GM18861 (cell line): ENCODE data around the gene SLAIN1.
A peak's percentile ranks its signal among the peaks of the same experiment; 100 is the strongest.
"Not testable (repeated sequence)": the region's sequence is repeated elsewhere in the genome, so short reads cannot be mapped to it uniquely, and the experiment has no call there.

Source experiments
- ATAC-seq: cut with Tn5 transposase; IDR thresholded peaks from one replicate; pipeline ENCODE4 v1.9.1; 2021; ENCODE audit not compliant: unreplicated experiment

The SLAIN1 gene

DNA sequence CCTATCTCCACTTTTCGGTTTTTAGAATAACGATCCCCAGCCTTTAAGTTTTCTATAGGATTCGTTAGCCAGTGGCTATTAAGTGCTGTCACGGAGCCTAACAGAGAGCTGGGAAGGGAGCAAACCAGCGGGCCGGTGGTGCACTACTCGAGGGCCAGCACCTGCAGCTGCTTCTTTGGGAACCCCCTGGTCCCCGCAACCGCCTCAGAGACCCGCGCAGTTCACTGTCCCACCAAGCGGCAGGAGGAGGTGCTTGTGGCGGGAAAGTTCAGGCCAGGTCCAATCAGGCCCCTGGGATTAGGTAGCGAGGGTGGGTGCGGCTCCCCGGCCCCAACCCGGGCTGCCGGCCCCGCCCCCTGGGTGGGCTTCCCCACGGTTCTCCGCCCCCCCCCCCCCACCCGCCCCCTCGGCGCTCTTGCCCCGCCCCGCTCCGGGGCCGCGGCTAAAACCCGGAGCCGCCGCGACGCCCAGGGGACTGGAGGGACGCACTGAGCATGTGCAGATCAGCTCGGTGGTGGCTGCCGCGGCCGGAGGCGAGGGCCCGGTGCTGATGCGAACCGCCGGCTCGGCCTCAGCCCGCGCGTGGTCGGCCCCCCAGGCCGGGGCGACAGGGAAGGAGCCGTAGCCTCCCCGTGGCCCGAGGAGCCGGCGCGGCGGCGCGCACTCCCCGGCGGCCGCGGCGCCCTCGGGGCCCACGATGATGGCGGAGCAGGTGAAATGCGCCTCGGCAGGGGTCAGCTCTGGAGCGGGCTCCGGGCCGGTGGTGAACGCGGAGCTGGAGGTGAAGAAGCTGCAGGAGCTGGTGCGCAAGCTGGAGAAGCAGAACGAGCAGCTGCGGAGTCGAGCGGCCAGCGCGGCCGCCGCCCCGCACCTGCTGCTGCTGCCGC lies at the start of gene SLAIN1:
Gene SLAIN1 (plus strand): TSS at position 471 of the 887 bp plus-strand sequence. CDS start 227 bp downstream, at position 698.
- peak; percentile 40 for ATAC-seq

DNA sequence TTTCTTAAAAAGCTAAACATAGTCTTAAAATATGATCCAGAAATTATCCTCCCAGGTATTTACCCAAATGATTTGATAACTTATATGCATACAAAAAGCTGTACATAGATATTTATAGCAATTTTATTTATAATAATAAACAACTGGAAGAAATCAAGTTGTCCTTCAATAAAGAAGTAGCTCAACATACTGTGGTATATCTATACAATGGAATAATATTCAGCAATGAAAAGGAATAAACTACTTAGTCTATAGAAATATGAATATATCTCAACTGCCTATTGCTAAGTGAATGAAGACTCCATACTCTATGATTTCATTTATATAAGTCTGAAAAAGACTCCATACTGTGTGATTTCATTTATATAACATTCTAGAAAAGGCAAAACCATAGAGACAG lies 47.1 kb upstream of the SLAIN1 start:
- ATAC-seq = no peak

DNA sequence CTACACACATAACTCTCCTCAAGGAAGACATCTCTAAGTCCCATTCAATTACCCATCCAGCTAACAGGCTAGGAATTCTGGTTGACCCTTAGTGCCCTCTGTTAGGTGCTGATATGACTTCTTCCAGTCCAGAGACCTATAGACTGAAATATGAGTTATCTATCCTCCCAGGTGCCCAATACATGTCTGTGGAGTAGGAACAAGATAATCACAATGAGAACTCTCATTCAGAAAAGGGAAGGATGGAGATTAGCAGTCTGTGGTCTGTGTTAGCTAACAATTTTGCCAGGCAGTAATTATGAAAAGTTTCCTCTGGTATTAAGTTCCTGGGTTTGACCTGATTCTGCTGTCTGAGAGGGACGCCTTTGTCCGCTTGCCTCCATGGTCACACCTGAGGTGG lies 44.2 kb upstream of the SLAIN1 start:
- no peak for ATAC-seq

DNA sequence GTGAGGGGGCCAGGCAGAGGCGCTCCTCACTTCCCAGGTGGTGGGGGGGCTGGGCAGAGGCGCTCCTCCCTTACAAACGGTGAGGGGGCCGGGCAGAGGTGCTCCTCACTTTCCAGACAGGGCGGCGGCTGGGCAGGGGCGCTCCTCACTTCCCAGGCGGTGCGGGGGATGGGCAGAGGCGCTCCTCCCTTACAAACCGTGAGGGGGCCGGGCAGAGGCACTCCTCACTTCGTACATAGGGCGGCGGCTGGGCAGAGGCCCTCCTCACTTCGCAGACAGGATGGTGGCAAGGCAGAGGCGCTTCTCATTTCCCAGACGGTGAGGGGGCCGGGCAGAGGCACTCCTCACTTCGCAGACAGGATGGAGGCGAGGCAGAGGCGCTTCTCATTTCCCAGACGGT lies 37.5 kb upstream of the SLAIN1 start:
- ATAC-seq = not testable (repeated sequence)

- no peak for ATAC-seq
Measured at GRCh38 chr13:77660841-77661250, 36.6 kb upstream of the SLAIN1 start.

DNA sequence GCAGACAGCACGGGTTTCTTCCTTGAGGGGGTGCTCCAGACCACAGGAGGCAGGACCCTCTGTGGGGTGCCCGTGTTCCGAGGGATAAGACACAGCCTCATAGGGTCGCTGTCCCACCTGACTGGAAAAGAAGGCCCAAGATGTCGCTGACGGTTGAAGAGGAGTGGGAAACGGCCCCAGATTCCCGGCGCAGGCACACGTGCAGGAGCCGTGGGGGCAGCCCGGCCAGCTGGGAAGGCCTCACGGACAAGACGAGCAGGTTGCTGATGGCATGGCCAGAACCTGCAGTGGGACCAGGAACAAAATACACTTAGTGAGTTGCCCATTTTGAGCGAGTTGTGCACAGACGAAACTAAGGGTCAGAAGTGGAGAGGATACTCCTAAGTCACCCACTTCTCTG lies 35.2 kb upstream of the SLAIN1 start:
- not testable (repeated sequence) for ATAC-seq

DNA sequence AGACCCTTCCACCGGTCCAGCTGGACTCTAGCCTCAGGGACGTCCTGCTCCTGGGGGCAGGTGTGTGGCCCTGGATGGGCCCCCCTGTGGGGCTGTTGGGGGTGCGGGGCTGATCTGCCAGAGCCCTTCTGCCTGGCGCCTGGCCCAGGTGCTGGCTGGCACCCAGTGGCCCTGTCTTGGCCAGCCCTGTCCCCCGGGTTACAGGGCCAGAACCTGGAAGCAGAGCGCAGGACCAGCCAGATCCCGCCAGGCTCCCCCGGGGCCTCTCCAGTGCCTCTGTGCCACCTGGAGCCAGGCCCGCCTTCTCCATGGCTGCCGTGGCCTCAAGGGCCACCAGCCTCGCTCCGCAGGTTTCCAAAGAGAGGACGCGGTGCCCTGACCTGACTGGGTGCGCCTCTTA lies 34.7 kb upstream of the SLAIN1 start:
- ATAC-seq = not testable (repeated sequence)

- ATAC-seq = no peak
Measured at GRCh38 chr13:77674852-77675251, 22.6 kb upstream of the SLAIN1 start.

DNA sequence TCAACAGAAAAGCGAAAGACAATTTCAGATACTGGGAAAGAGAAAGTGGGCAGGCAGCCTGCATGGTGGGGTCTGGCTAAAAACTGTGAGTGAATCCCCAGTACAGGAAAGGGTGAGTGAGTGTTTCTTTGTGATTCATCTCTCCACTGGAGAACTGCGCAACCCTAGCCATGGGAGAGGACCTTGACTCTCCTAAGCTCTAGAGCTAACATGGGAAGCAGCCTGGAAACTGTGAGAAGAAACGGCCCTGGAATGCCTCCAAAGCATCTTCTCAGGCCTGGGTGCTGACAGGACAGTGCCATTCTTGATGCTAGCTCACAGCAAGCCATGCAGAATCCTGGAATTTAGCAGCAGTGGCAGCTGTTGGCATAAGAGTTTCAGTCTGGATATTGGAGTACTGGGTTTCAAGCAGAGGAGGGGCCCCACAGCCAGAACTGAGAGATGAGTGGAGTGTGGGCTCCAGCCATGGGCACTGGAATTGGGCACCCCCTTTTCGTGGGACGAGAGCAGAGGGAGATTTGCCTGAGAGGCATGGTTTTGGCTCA lies 18.7 kb upstream of the SLAIN1 start:
- no peak for ATAC-seq

DNA sequence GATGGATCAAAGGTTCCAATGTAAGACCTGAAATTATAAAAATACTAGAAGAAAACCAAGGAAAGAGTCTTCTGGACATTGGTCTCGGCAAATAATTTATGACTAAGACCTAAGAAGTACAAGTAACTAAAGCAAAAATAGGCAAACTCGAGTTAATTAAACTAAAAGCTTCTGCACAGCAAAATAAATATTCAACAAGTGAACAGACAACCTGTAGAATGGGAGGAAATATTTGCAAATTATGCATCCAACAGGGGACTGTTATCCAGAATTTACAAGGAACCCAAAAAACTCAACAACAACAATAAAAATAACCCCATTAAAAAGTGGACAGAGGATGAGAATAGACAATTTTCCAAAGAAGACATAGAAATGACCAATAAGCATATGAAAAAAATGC lies 9.7 kb upstream of the SLAIN1 start:
- ATAC-seq = no peak

DNA sequence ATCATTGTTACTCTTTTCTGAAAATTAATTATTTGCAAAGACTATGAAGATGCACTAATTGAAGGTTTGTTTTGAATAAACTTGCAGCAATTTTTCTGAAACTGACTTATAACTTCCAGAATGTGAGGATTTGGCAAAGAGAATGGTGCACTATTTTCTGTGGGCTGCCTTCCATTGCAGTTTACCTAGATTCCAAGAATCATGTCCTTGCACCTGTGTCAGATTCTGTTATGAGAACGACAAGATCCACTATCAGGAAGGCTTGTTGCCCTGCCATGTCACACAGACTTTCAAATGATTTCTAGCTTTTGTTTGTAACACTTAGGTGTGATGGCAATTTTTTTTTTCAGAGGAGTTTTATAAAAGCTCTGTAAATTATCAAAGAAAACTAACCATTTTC lies 5.6 kb upstream of the SLAIN1 start:
- ATAC-seq = no peak

DNA sequence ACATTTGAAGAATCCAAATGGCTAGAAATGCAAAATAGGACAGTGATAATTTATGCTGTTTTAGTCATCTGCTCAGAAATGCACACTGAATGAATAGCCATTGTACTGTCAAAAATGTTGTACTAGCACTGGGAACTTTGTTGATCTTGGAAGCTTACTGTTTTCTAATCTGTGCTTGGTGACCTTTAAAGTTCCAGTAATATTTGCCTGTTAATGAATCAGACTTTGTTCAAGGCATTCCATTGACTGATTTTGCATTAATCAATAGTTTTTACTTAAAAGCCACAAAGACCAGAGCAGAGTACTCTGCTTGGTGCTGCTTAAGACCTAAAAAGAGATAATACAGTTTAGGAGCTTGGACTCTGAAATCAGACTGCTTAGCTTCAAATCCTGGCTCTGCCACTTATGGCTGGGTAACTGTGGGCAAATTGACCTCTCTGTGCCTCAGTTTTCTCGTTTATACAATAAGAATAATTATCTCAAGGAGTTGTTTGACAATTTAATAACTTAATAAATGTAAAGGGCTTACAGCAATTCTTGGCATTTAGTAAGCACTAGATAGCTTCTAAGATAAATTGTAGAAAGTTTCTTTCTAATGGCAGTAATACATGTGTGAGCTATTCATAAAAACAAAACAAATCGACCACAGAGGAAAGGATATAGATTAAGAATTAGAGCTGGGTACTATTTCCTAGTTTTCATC lies 4.6 kb upstream of the SLAIN1 start:
- no peak for ATAC-seq

- no peak for ATAC-seq
Measured at GRCh38 chr13:77693449-77693940, 4.0 kb upstream of the SLAIN1 start.

- ATAC-seq = peak; percentile 17
Measured at GRCh38 chr13:77696006-77696878, 1.2 kb upstream of the SLAIN1 start.

DNA sequence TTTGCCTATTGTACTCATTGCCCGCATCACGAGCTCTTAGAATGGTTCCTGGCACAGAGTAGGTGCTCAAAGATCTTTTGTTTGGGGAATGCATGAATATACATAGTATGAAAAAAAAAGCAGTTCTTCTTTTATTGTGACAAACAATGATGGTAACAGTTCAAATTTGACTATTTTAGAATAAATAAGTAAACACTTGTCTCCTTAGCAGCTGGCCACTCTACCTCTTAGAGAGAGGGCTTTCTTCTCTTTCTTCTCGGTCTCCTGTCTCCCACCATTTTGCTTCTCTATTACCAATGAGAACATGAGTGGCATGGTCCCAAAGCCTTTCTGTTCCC lies 639 bp upstream of the SLAIN1 start:
- ATAC-seq = no peak

- ATAC-seq = peak; percentile 23
Measured at GRCh38 chr13:77698201-77699058, 943 bp downstream of the SLAIN1 start.

DNA sequence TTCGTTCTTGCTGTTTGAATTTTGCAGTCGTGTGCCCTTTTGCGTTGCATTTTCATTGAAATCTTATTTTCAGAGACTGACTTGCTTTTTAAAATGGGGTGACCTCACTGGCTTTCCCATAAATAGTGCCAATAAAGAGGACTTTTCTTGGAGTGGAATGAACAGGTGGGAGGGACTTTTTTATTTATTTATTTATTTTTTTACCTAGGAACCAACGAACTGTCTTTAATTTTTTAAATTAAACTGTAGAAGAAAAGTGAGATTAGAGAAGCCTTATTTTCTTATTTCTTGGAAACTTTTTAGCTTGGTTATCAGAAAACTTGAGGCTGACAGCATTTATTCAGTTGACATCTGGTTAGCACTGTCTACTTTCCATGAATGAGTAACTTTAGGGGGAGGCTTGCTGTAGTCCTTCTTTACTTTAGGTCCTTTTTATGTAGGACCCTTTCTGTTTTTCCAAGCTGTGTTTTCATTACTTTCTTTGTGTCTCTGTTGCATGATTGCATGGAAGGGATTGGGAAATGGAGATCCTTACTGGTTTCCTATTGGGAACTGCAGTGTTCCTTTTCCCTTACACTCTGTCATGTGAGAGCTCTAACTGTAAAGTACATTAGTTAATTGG lies 1.7 kb downstream of the SLAIN1 start:
- no peak for ATAC-seq

DNA sequence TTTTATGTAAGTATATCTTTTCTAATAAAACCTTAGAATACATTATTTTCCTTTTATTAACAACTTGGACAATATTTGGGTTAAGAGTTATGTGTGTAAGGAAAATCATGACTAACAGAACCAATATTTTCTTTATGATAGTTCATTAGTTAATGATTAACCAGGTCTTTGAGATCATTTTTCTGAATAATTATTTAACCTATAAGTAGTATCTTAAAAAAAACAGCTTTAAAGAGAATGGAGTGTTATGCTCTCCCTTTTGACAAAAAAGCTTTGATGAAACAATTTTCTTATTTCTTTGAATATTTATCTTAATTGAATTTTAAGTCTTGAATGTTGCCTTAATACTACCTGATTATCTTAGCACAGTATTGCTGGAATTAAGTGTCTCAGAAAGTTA lies 3.8 kb downstream of the SLAIN1 start:
- no peak for ATAC-seq

DNA sequence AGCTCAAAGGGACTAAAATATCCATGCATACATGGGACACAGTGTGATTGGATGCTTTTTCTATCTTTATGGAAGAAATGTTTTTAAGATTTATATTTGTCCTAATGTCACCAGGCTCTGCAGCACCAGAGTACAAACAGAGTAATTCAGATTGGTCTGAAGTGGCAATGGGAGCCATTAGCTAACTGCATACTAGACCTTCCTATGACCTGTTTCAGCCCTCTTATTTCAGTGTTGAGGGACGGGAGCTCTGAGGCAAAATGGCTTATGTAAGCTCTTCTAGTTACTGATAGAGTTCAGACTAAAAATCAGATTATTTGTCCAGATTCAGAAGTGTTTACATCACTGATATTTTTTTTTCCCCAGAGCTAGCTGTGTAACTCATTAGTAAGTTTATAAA lies 4.9 kb downstream of the SLAIN1 start:
- ATAC-seq = no peak

- no peak for ATAC-seq
Measured at GRCh38 chr13:77703408-77703807, 5.9 kb downstream of the SLAIN1 start.
